Common myeloid progenitor, CD34-positive (primary cell): ENCODE data around the gene ZNF775.

Experiments
- CTCF ChIA-PET: fragments of 350-600 bp; sonication (Branson Sonifier 250); formaldehyde crosslinking; loops from one replicate; lab custom pipeline; 2021; ENCODE audit warnings: antibody characterized with exemption; lab: Charles Lee
- POLR2A ChIA-PET: fragments of 350-600 bp; sonication (Branson Sonifier 250); formaldehyde crosslinking; loops from one replicate; lab custom pipeline; 2021; ENCODE audit warnings: antibody characterized with exemption; lab: Charles Lee
- DNase-seq, 3 donors: peaks; one replicate each; pipeline versions ENCODE4 v3.0.0 to v3.0.0-alpha.2; 2013
- H3K27ac ChIP-seq, 2 experiments: 1 replicate in 1 of 2; 2 replicates in 1 of 2; pipeline ENCODE4 v1.7.0; 2013; ENCODE audit warnings: inconsistent platforms in 2 of 2, low read length in 2 of 2, mild to moderate bottlenecking in 2 of 2, low read depth in 1 of 2, moderate library complexity in 1 of 2; ENCODE audit not compliant: severe bottlenecking in 2 of 2, insufficient read depth in 1 of 2, poor library complexity in 1 of 2
- H3K27me3 ChIP-seq, 5 experiments: replicated peaks in 2 of 5; 1 replicate in 3 of 5; 2 replicates in 2 of 5; pipeline versions ENCODE4 v1.6.1 to v1.7.0; 2013; ENCODE audit warnings: low read length in 4 of 5, mild to moderate bottlenecking in 2 of 5, moderate library complexity in 2 of 5, inconsistent platforms in 1 of 5; ENCODE audit not compliant: insufficient read depth in 5 of 5, control insufficient read depth in 4 of 5
- H3K36me3 ChIP-seq, 4 experiments: 1 replicate in 2 of 4; 2 replicates in 2 of 4; pipeline versions ENCODE4 v1.6.1 to v1.7.0; 2013; ENCODE audit warnings: low read length in 3 of 4, control low read depth in 1 of 4, mild to moderate bottlenecking in 1 of 4; ENCODE audit not compliant: control insufficient read depth in 4 of 4, insufficient read depth in 4 of 4
- H3K4me1 ChIP-seq, 4 experiments: 1 replicate in 3 of 4; 2 replicates in 1 of 4; pipeline versions ENCODE4 v1.6.1 to v1.7.1; 2013; ENCODE audit warnings: low read length in 3 of 4, mild to moderate bottlenecking in 3 of 4, control low read depth in 1 of 4, inconsistent platforms in 1 of 4, moderate library complexity in 1 of 4; ENCODE audit not compliant: control insufficient read depth in 4 of 4, insufficient read depth in 4 of 4; ENCODE audit errors: control extremely low read depth in 1 of 4
- H3K4me3 ChIP-seq, 7 experiments: 1 replicate in 4 of 7; 2 replicates in 3 of 7; pipeline versions ENCODE4 v1.5.1 to v1.7.0; 2013; ENCODE audit warnings: mild to moderate bottlenecking in 7 of 7, low read length in 6 of 7, moderate library complexity in 6 of 7, inconsistent platforms in 2 of 7, low read depth in 2 of 7, control low read depth in 1 of 7; ENCODE audit not compliant: insufficient read depth in 4 of 7, control insufficient read depth in 1 of 7; ENCODE audit errors: extremely low read depth in 1 of 7
- H3K9me3 ChIP-seq, 5 experiments: 1 replicate in 4 of 5; 2 replicates in 1 of 5; pipeline versions ENCODE4 v1.6.1 to v1.7.1; 2013; ENCODE audit warnings: low read length in 4 of 5, mild to moderate bottlenecking in 2 of 5, inconsistent platforms in 1 of 5, low read depth in 1 of 5, moderate library complexity in 1 of 5; ENCODE audit not compliant: control insufficient read depth in 4 of 5, insufficient read depth in 2 of 5; ENCODE audit errors: control extremely low read depth in 1 of 5
- WGBS: methylation state at CpG from one replicate; pipeline ENCODE4 v1.1.5; 2013; ENCODE audit not compliant: insufficient coverage; 5-methylcytosine and 5-hydroxymethylcytosine counted together

ZNF775 gene

GRCh38 chr7:150357270-150357669, 21.9 kb upstream of the ZNF775 start:
- 15% methylated on average over 4 of the region's 9 CpGs for WGBS
- Histone ChIP-seq H3K27me3 (no peaks in the 10 kb centered on the region), H3K36me3 (no peaks in the 10 kb centered on the region), H3K4me1 (peaks cover 17 to 59% (median 46%) of the 10 kb centered on the region in 4 experiments), H3K9me3 (no peaks in the 10 kb centered on the region), H3K4me3 (no peak overlapping the region), H3K27ac (no peak overlapping the region)
- DNase-seq: peak; percentile 91 to 99 (median 99)
- ChIA-PET CTCF (interaction anchor here (1.1 to 4.5 kb wide), 10 partner anchors 9 to 62 kb away, joined by 3 to 30 read pairs (median 17); partner anchors contain the start of gene REPIN1), POLR2A (interaction anchor here (1.0 to 1.6 kb wide), 2 partner anchors 12 to 16 kb away, joined by 3 to 11 read pairs; partner anchors contain the start of gene REPIN1)

DNA sequence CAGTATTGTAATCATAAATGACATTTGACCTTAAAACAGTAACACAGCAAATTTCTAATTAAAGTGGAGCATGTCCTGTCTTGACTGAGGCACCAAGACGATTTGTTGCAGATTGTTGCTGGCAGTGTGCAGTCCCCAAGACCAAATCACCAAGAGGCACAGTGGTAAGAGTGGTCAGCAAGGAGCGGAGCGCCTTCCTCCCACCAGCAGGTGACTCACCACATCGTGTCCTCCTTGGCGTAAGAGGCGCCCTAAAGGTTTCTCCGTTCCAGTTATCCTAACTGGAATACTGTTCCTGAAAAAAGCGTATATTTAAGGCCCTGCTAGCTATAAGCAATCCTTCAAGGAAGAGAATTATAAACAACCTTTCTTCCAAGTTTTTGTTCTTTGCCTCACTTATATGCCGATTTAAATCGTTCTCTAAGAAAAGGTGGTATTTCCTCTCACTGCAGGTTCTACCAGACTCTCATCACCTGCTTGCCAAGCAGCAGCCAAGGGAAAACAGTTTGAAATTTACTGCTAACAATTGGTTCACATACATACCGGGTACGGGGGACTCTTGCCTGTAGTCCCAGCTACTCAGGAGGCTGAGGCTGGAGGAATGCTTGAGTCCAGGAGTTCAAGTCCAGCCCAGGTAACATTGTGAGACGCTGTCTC, 21.2 kb upstream of the ZNF775 start:
- WGBS: 64% methylated on average over 12 of the region's 13 CpGs
- no peak for DNase-seq
- Histone ChIP-seq H3K36me3 (no peaks in the 10 kb centered on the region), H3K27me3 (no peaks in the 10 kb centered on the region), H3K27ac (no peak overlapping the region), H3K4me3 (peak overlapping the region in 1 of 7 experiments; percentile 26), H3K9me3 (no peaks in the 10 kb centered on the region), H3K4me1 (peaks cover 23 to 66% (median 52%) of the 10 kb centered on the region in 4 experiments)
- CTCF ChIA-PET: interaction anchor here (0.7 to 4.5 kb wide), 8 partner anchors 9 to 61 kb away, joined by 3 to 30 read pairs (median 20); partner anchors contain the start of gene REPIN1
- POLR2A ChIA-PET: interaction anchor here (0.7 to 1.6 kb wide), 3 partner anchors 12 to 22 kb away, joined by 3 to 11 read pairs (median 3); partner anchors contain the start of gene REPIN1

- Histone ChIP-seq H3K36me3 (no peaks in the 10 kb centered on the region), H3K4me1 (peaks cover 29 to 71% (median 58%) of the 10 kb centered on the region in 4 experiments), H3K4me3 (no peak overlapping the region), H3K27me3 (no peaks in the 10 kb centered on the region), H3K27ac (no peak overlapping the region), H3K9me3 (no peaks in the 10 kb centered on the region)
- POLR2A ChIA-PET: interaction anchor here (0.7 to 1.6 kb wide), 2 partner anchors 11 to 23 kb away, joined by 3 to 11 read pairs; partner anchors contain the start of gene REPIN1
- 100% methylated on average over 3 of the region's 4 CpGs for WGBS
- CTCF ChIA-PET: interaction anchor here (0.7 to 4.5 kb wide), 7 partner anchors 8 to 33 kb away, joined by 3 to 30 read pairs (median 22); partner anchors contain the start of gene REPIN1
- DNase-seq: peak in 1 of 3 donors; percentile 30
Observed at GRCh38 chr7:150358433-150358832, 20.7 kb upstream of the ZNF775 start.

GRCh38 chr7:150358988-150359621, 20.0 kb upstream of the ZNF775 start:
- Histone ChIP-seq H3K9me3 (no peaks in the 10 kb centered on the region), H3K4me3 (no peak overlapping the region), H3K4me1 (peaks cover 35 to 78% (median 64%) of the 10 kb centered on the region in 4 experiments), H3K36me3 (no peaks in the 10 kb centered on the region), H3K27ac (no peak overlapping the region), H3K27me3 (no peaks in the 10 kb centered on the region)
- 100% methylated on average over 1 of the region's 4 CpGs for WGBS
- peak in 2 of 3 donors; percentile 53 to 76 for DNase-seq
- ChIA-PET CTCF (interaction anchor here (1.5 to 4.5 kb wide), 3 partner anchors 8 to 30 kb away, joined by 5 to 27 read pairs (median 27); partner anchors contain the start of gene REPIN1), POLR2A (interaction anchor here (1.6 kb wide), 1 partner anchor 11 kb away, joined by 11 read pairs; the partner anchor contains the start of gene REPIN1)

DNA sequence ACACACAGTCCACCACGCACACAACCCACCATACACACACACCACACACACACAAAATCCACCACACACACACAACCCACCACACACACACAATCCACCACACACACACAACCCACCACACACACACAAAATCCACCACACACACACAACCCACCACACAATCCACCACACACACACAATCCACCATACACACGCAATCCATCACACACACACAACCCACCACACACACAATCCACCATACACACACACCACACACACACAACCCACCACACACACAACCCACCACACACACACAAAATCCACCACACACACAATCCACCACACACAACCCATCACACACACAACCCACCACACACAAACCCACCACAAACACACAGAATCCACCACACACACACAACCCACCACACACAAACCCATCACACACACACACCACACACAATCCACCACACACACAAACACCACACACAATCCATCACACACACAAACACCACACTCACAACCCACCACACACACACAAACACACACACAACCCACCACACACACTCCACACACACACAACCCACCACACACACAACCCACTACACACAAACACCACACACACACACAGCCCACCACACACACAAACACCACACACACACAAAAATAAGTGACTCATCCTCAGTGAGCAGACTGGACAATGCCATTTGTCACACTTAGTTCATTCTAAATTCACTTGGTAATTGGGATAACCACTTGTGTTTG, 19.3 kb upstream of the ZNF775 start:
- H3K36me3 ChIP-seq: no peaks in the 10 kb centered on the region
- CTCF ChIA-PET: no interaction called here
- H3K27ac ChIP-seq: no peak overlapping the region
- no peaks in the 10 kb centered on the region for H3K9me3 ChIP-seq
- DNase-seq: peak in 1 of 3 donors; percentile 73
- POLR2A ChIA-PET: no interaction called here
- no peak overlapping the region for H3K4me3 ChIP-seq
- H3K27me3 ChIP-seq: no peaks in the 10 kb centered on the region
- WGBS: 100% methylated on average over 1 of the region's 2 CpGs
- H3K4me1 ChIP-seq: peaks cover 42 to 81% (median 70%) of the 10 kb centered on the region in 4 experiments

DNA sequence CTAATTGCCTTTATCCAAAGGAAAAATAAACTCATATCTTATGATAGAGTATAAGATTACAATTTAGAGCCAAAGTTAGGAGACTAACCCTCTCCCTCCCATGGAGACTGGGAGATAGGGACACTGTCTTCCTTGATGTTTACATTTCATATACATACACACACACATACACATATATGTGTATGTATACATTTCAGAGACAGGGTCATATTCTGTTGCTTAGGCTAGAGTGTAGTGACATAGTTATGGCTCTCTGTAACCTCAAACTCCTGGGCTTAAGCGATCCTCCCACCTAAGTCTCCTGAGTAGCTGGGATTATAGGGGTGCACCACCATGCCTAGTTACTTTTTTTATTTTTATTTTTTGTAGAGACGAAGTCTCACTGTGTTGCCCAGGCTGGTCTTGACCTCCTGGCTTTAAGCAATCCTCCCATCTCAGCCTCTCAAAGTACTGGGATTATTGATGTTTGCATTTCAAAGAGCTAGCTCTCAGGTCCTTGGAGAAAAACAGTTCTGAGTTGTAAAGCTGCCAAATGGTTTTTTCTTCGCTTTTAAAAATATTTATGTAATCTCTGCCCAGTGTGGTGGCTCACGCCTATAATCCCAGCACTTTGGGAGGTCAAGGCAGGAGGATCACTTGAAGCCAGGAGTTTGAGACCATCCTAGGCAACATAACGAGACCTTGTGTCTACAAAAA, 18.6 kb upstream of the ZNF775 start:
- CTCF ChIA-PET: no interaction called here
- no peaks in the 10 kb centered on the region for H3K36me3 ChIP-seq
- no peak overlapping the region for H3K4me3 ChIP-seq
- WGBS: 91% methylated on average over 5 of the region's 5 CpGs
- H3K4me1 ChIP-seq: peaks cover 49 to 80% (median 71%) of the 10 kb centered on the region in 4 experiments
- no peak overlapping the region for H3K27ac ChIP-seq
- POLR2A ChIA-PET: no interaction called here
- no peaks in the 10 kb centered on the region for H3K9me3 ChIP-seq
- H3K27me3 ChIP-seq: no peaks in the 10 kb centered on the region
- DNase-seq: no peak
